Measurements from ENCODE around the gene CLDN5. TPM values are rescaled to one million over a fixed set of nuclear protein-coding genes. Genes with fewer than 3 reads are reported as not detected.

The CLDN5 gene
- total RNA-seq, 1 donor from 2014 or later: 9.3 TPM

- intact Hi-C loops (cut with DNase I): loop anchor here (10.0 kb wide), 1 partner anchor 54 kb away; no protein-coding TSS in a partner anchor
- no peak for DNase-seq (ENCODE audit: low spot score)
Observed at GRCh38 chr22:19510919-19511341, 13.3 kb downstream of the CLDN5 start.

DNA sequence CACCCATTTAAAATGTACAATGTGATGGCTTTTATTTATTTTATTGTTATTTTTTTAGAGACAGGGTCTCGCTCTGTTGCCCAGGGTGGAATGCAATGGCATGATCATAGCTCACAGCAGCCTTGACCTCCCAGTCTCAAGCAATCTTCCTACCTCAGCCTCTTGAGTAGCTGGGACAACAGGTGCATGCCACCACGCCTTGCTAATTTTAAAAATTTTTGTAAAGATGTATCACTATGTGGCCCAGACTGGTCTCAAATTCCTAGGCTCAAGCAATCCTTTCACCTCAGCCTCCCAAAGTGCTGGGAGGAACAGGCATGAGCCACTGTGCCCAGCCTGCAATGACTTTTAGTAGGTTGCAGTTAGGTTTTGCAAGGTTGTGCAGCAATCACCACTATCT is 14.3 kb downstream of the CLDN5 start:
- peak; percentile 14 for DNase-seq (ENCODE audit: low spot score)
- intact Hi-C loops (cut with DNase I): loop anchor here (10.0 kb wide), 1 partner anchor 55 kb away; no protein-coding TSS in a partner anchor

- no peak for DNase-seq (ENCODE audit: low spot score)
- intact Hi-C loops (cut with DNase I): no loop called here
Observed at GRCh38 chr22:19509191-19509590, 15.0 kb downstream of the CLDN5 start.

DNA sequence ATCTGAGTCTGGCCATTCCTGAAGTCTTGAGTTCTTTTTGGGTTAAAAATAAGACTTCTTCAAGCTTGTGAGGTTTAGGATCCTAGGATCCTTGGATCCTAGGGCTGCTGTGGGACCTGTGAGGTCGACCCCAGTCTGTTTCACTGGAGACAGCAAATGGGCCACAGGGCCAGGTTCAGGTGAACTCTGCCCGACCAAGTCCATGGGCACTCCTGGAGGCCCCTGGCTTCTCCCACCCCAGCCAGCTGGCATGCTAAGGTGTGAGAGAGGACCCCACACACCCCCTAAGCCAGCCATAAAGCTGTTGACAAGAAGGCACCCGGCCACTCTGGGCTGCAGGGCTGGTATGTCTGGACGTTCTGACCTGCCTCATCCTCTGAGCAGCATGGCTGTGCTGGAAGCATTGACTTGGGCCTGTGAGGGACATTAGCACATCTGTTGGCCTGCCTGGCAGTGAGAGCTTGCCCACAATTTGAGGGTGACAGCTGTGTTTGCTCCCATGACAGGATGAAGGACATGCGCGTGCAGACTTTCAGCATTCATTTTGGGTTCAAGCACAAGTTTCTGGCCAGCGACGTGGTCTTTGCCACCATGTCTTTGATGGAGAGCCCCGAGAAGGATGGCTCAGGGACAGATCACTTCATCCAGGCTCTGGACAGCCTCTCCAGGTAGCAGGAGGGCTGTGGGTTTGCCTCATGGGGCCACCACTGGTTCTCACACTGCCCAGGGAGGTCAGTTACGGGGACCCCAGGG is 16.0 kb downstream of the CLDN5 start:
- peak; percentile 67 for DNase-seq (ENCODE audit: low spot score)
- intact Hi-C loops (cut with DNase I): no loop called here

DNA sequence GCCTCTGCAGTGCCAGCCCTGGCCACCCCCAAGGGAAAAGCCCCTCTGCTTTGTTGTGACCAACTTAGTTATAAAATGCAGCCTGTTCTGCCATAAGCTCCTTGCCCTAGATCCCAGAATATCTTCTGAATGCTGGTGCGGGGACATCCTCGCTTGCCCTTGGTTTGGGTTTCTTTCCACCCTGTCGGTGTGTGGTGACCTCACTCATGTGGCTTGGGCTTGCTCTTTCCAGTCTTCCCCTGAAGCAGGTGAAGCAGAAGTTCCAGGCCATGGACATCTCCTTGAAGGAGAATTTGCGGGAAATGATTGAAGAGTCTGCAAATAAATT is 16.7 kb downstream of the CLDN5 start:
- DNase-seq (ENCODE audit: low spot score): no peak
- intact Hi-C loops (cut with DNase I): no loop called here

DNA sequence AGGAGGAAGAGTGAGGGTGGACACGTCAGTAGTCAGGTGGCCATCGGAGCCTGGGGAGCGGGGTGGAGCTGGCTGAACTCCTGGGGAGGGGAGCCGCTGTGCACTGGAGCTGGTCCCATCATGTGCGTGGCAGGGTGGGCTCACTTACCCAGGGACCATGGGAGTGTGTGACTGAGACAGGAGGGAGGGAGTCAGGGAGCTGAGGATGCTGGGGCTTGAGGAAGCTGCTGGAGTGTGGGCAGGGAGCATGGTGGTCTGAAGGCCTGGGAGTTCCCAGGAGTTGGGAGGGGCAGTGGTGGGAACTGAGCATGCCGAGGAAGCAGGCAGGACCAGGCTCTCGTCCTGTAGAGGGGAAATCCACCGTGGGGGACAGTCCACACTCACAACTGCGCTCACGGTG is 18.0 kb downstream of the CLDN5 start:
- no peak for DNase-seq (ENCODE audit: low spot score)
- intact Hi-C loops (cut with DNase I): no loop called here

DNA sequence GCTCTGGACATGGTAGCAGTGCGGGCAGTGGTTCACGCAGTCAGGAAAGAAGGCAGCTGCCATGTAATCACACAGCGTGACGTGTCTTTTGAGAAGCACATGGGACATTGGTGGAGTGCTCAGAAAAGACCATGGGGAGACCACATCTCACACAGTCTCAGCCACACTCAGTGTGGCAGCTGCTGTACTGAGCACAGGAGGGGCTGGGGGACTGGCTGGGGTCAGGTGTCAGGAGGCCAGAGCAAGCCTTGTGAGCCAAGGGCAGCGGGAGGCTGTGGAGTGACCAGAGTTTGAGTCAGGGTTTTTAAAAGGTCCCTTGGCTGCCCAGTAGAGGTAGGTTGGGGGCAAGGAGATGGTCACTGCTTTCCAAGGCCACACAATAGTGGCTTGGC is 18.5 kb downstream of the CLDN5 start:
- intact Hi-C loops (cut with DNase I): no loop called here
- DNase-seq (ENCODE audit: low spot score): peak; percentile 5

DNA sequence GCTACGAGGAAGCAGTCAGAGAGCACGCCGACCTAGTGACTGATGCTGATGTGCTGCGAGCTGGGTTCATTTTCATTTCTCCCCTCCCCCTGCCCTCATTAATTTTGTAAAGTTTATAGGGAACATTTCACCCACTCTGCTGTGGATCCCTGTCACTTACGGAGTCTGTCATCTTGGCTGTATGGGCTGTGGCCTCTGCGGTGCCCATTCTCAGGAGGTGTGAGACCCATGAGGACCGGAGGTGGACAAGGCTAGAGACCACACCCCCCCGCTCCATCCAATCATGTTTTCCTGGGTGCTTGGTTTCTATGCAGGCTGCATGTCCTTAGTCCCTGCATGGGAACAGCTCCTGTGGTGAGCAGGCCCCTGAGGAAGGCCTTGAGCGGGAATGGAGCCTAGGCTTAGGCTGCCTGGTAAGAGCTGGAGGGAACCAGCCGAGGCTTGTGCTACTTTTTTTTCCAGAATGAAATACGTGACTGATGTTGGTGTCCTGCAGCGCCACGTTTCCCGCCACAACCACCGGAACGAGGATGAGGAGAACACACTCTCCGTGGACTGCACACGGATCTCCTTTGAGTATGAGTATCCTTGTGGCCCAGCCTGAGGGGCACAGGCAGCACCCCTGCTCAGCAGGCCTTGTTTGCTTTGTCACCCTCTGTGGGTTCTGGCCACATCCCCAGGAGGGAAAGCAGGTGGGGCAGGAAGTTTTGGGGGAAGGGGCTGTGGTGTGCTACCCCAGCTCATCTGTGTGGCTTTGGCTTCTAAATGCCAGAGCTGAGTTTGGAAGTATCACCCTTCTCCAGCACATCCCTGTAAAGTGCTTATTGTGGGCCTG is 19.1 kb downstream of the CLDN5 start:
- peak; percentile 62 for DNase-seq (ENCODE audit: low spot score)
- intact Hi-C loops (cut with DNase I): no loop called here

DNA sequence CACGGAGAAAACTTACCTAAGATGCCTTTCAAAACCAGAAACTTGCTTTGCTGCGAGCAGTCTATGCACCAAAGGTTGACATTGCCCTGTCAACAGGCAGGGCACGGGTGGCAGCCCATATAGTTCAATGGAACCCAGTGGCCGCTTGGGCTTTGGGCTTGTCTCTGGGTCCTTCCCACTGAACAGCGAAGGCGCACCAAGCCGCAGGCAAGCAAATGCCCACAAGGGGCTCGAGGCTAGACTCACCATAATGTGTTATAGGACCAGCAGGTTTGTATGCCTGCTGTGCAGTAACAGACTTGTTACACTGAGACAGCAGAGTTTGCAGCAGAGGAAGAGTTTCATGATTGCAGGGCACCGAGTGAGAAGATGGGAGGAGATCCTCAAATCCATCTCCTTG is 20.3 kb downstream of the CLDN5 start:
- DNase-seq (ENCODE audit: low spot score): peak; percentile 54
- intact Hi-C loops (cut with DNase I): no loop called here

- intact Hi-C loops (cut with DNase I): no loop called here
- peak; percentile 20 for DNase-seq (ENCODE audit: low spot score)
Observed at GRCh38 chr22:19503367-19503766, 20.8 kb downstream of the CLDN5 start.

- intact Hi-C loops (cut with DNase I): no loop called here
Observed at GRCh38 chr22:19501897-19502447, 22.2 kb downstream of the CLDN5 start.

GRCh38 chr22:19499880-19500242 is 24.3 kb downstream of the CLDN5 start:
- intact Hi-C loops (cut with DNase I): loop anchor here (5.0 kb wide), 1 partner anchor 132 kb away; no protein-coding TSS in a partner anchor
- DNase-seq (ENCODE audit: low spot score): no peak

More at GRCh38 chr22:19501897-19502447, 22.2 kb downstream of the CLDN5 start:
- no peak for DNase-seq (ENCODE audit: low spot score)

DNA sequence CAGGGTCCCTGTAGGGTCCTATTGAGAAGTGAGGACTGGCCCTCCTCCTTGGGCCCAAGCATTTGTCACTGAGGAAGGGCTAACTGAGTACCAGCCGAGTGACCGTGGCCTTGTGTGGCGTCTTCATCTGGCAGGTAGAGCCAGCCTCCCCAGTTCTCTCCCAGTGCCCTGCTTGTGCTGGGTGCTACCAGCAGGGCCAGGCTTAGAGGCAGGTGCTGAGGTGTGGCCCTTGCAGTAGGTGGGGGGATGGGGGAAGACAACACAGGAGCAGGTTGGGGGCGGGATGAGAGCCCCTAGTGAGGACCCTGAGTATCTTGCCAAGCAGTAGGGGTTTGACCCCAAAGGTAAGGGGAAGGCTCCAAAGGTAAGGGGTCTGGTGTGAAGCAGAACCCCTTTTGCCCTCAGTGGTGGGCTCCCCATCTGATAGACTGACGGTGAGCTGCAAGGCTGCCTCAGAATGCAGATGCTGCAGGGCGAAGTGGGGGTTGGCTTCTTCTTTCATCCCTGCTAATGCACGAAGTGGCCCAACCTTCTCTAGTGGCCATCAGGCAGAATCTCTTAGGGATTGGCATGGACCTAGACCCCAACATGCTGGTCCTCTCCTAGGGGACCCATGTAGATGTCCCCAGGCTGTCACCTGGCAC is 24.9 kb downstream of the CLDN5 start:
- intact Hi-C loops (cut with DNase I): loop anchor here (5.0 kb wide), 1 partner anchor 133 kb away; no protein-coding TSS in a partner anchor
- no peak for DNase-seq (ENCODE audit: low spot score)

DNA sequence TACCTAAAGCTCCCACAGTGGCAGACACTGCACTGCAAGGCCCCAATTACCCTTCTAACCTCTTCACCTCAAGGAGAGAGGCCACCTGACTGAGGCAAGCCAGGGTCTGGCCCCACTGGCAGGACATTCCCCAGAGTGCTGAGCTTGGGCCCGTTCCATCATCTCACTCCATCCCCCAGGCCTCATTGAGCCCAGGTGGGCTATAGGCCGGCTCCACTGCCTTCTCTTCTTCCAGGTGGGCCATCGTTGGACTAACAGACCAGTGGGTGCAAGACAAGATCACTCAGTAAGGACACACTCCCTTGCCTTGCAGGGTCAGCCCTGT is 25.4 kb downstream of the CLDN5 start:
- intact Hi-C loops (cut with DNase I): loop anchor here (5.0 kb wide), 1 partner anchor 133 kb away; no protein-coding TSS in a partner anchor
- DNase-seq (ENCODE audit: low spot score): no peak

GRCh38 chr22:19498154-19498865 is 25.9 kb downstream of the CLDN5 start:
- intact Hi-C loops (cut with DNase I): loop anchor here (5.0 kb wide), 1 partner anchor 134 kb away; no protein-coding TSS in a partner anchor
- DNase-seq (ENCODE audit: low spot score): no peak

GRCh38 chr22:19497245-19497644 is 27.0 kb downstream of the CLDN5 start:
- intact Hi-C loops (cut with DNase I): loop anchor here (5.0 kb wide), 1 partner anchor 135 kb away; no protein-coding TSS in a partner anchor
- no peak for DNase-seq (ENCODE audit: low spot score)

GRCh38 chr22:19496324-19496630 is 27.9 kb downstream of the CLDN5 start:
- intact Hi-C loops (cut with DNase I): loop anchor here (5.0 kb wide), 1 partner anchor 136 kb away; no protein-coding TSS in a partner anchor
- DNase-seq (ENCODE audit: low spot score): no peak

- no peak for DNase-seq (ENCODE audit: low spot score)
- intact Hi-C loops (cut with DNase I): loop anchor here (5.0 kb wide), 1 partner anchor 137 kb away; no protein-coding TSS in a partner anchor
Observed at GRCh38 chr22:19495562-19496323, 28.5 kb downstream of the CLDN5 start.
